ENCODE measurements around the gene DTX3L. TPM values are rescaled to one million over a fixed set of nuclear protein-coding genes. Genes with fewer than 3 reads are reported as not detected.

Gene DTX3L
- total and polyA plus RNA-seq, 8 donors, result 19.2 to 75.3 (median 22.8) TPM

- no peak for TF ChIP-seq CTCF (IDR thresholded peaks at IDR 0.05)
- Histone ChIP-seq H3K36me3 (no peaks in the 10 kb centered on the region), H3K27me3 (no peaks in the 10 kb centered on the region), H3K9me3 (no peaks in the 10 kb centered on the region), H3K4me1 (no peaks in the 10 kb centered on the region), H3K4me3 (no peak overlapping the region), H3K27ac (no peak overlapping the region)
- intact Hi-C loops (cut with DNase I), result no loop called here
- ATAC-seq (no peak), DNase-seq (no peak)
These were observed 54.9 kb downstream of the DTX3L start for GRCh38 chr3:122619040-122619439.

GRCh38 chr3:122620399-122620798 lies 56.3 kb downstream of the DTX3L start:
- no peak for TF ChIP-seq CTCF (IDR thresholded peaks at IDR 0.05)

GRCh38 chr3:122621112-122621511 lies 57.0 kb downstream of the DTX3L start:
- intact Hi-C loops (cut with DNase I), result no loop called here
- ATAC-seq, result no peak
- no peak for DNase-seq
- Histone ChIP-seq H3K27me3 (no peaks in the 10 kb centered on the region), H3K27ac (no peak overlapping the region), H3K4me1 (no peaks in the 10 kb centered on the region), H3K36me3 (no peaks in the 10 kb centered on the region), H3K9me3 (no peaks in the 10 kb centered on the region), H3K4me3 (no peak overlapping the region)
- TF ChIP-seq CTCF (IDR thresholded peaks at IDR 0.05), result no peak

More at GRCh38 chr3:122620399-122620798, 56.3 kb downstream of the DTX3L start:
- no peak overlapping the region for H3K27ac ChIP-seq
- no peaks in the 10 kb centered on the region for H3K4me1 ChIP-seq
- intact Hi-C loops (cut with DNase I), result no loop called here
- no peaks in the 10 kb centered on the region for H3K36me3 ChIP-seq
- no peaks in the 10 kb centered on the region for H3K9me3 ChIP-seq
- no peaks in the 10 kb centered on the region for H3K27me3 ChIP-seq
- ATAC-seq (peak; percentile 37), DNase-seq (no peak)
- H3K4me3 ChIP-seq, result no peak overlapping the region

- Histone ChIP-seq H3K27ac (no peak overlapping the region), H3K27me3 (no peaks in the 10 kb centered on the region), H3K4me1 (no peaks in the 10 kb centered on the region), H3K4me3 (no peak overlapping the region), H3K9me3 (no peaks in the 10 kb centered on the region), H3K36me3 (no peaks in the 10 kb centered on the region)
- DNase-seq (no peak), ATAC-seq (no peak)
- TF ChIP-seq CTCF (IDR thresholded peaks at IDR 0.05), result no peak
- intact Hi-C loops (cut with DNase I), result no loop called here
These were observed 59.1 kb downstream of the DTX3L start for GRCh38 chr3:122623031-122623829.

Other genes with a start within 250 kb of the DTX3L start
- 10 to 100 TPM; 18.6 to 19.8 TPM for gene CSTA, start 239.1 kb upstream of the DTX3L start, total RNA-seq
- gene CSTA, start 239.1 kb upstream of the DTX3L start, polyA plus RNA-seq (ENCODE audit: insufficient read length in 6 of 6), result 1 to 10 TPM in 2 of 6 donors, under 1 TPM in 4; 0.73 to 1.4 (median 0.95) TPM
- gene MIX23, start 181.1 kb upstream of the DTX3L start, total RNA-seq, result 10 to 100 TPM; 24.2 to 24.4 TPM
- 10 to 100 TPM; 34.4 to 42.6 (median 40.8) TPM for gene MIX23, start 181.1 kb upstream of the DTX3L start, polyA plus RNA-seq (ENCODE audit: insufficient read length in 6 of 6)
- 10 to 100 TPM; 30.2 to 30.5 TPM for gene FAM162A, start 180.2 kb upstream of the DTX3L start, total RNA-seq
- gene FAM162A, start 180.2 kb upstream of the DTX3L start, polyA plus RNA-seq (ENCODE audit: insufficient read length in 6 of 6), result 10 to 100 TPM; 30.6 to 51.8 (median 40.5) TPM
- gene WDR5B, start 148.3 kb upstream of the DTX3L start, total RNA-seq, result 1 to 10 TPM; 5.5 to 6.4 TPM
- 10 to 100 TPM in 2 of 6 donors, 1 to 10 TPM in 4; 8.6 to 11.5 (median 10.0) TPM for gene WDR5B, start 148.3 kb upstream of the DTX3L start, polyA plus RNA-seq (ENCODE audit: insufficient read length in 6 of 6)
- 10 to 100 TPM; 54.2 to 71.4 TPM for gene KPNA1, start 49.4 kb upstream of the DTX3L start, total RNA-seq
- 10 to 100 TPM; 39.6 to 52.4 (median 42.5) TPM for gene KPNA1, start 49.4 kb upstream of the DTX3L start, polyA plus RNA-seq (ENCODE audit: insufficient read length in 6 of 6)
- 10 to 100 TPM; 57.0 to 75.4 TPM for gene PARP9, start within 50 bp of the DTX3L start, total RNA-seq
- gene PARP9, start within 50 bp of the DTX3L start, polyA plus RNA-seq (ENCODE audit: insufficient read length in 6 of 6), result 10 to 100 TPM; 17.2 to 21.5 (median 20.2) TPM
- 1 to 10 TPM; 3.1 to 5.8 TPM for gene PARP15, start 13.3 kb downstream of the DTX3L start, total RNA-seq
- 1 to 10 TPM in 2 of 6 donors, under 1 TPM in 4; 0.51 to 1.2 (median 0.92) TPM for gene PARP15, start 13.3 kb downstream of the DTX3L start, polyA plus RNA-seq (ENCODE audit: insufficient read length in 6 of 6)
- gene PARP14, start 116.5 kb downstream of the DTX3L start, total RNA-seq, result 100 to 1,000 TPM; 119 to 138 TPM
- 10 to 100 TPM; 30.1 to 47.1 (median 43.3) TPM for gene PARP14, start 116.5 kb downstream of the DTX3L start, polyA plus RNA-seq (ENCODE audit: insufficient read length in 6 of 6)
- 10 to 100 TPM in 1 of 2 donors, 1 to 10 TPM in 1; 8.2 to 15.0 TPM for gene HSPBAP1, start 229.5 kb downstream of the DTX3L start, total RNA-seq
- 10 to 100 TPM; 11.6 to 16.0 (median 13.1) TPM for gene HSPBAP1, start 229.5 kb downstream of the DTX3L start, polyA plus RNA-seq (ENCODE audit: insufficient read length in 6 of 6)
- 10 to 100 TPM; 12.3 to 19.2 TPM for gene SLC49A4, start 230.7 kb downstream of the DTX3L start, total RNA-seq
- gene SLC49A4, start 230.7 kb downstream of the DTX3L start, polyA plus RNA-seq (ENCODE audit: insufficient read length in 6 of 6), result 10 to 100 TPM in 5 of 6 donors, 1 to 10 TPM in 1; 9.6 to 11.2 (median 10.7) TPM

Data from left lung (tissue), 10 donors.